CD14-positive monocyte (primary cell): ENCODE data around the gene MERTK. TPM values are rescaled to one million over a fixed set of nuclear protein-coding genes. Genes with fewer than 3 reads are reported as not detected.

Source experiments
- DNase-seq, 3 donors: peaks; one replicate each; pipeline ENCODE4 v3.0.0-alpha.2; 2011 to 2022
- H2AFZ ChIP-seq: 2 replicates; pipeline ENCODE4 v1.6.0; 2012; ENCODE audit warnings: mild to moderate bottlenecking, low read depth, low read length, inconsistent platforms; ENCODE audit not compliant: insufficient read depth, poor library complexity, severe bottlenecking
- H3K27ac ChIP-seq, 2 donors: 1 replicate in 1 of 2; 2 replicates in 1 of 2; pipeline ENCODE4 v1.5.1; 2012 to 2013; ENCODE audit warnings: low read length in 2 of 2, control low read depth in 1 of 2, inconsistent platforms in 1 of 2, low read depth in 1 of 2, mild to moderate bottlenecking in 1 of 2
- H3K27me3 ChIP-seq, 2 donors: one replicate each; pipeline versions ENCODE4 v1.6.0 to v1.6.1; 2011 to 2013; ENCODE audit warnings: low read length in 2 of 2; ENCODE audit not compliant: control insufficient read depth in 2 of 2, insufficient read depth in 2 of 2
- H3K36me3 ChIP-seq, 2 donors: replicated peaks in 1 of 2; 1 replicate in 1 of 2; 2 replicates in 1 of 2; pipeline versions ENCODE4 v1.5.1 to v1.6.1; 2012 to 2013; ENCODE audit warnings: low read length in 2 of 2, control low read depth in 1 of 2, inconsistent platforms in 1 of 2, mild to moderate bottlenecking in 1 of 2; ENCODE audit not compliant: insufficient read depth in 2 of 2, control insufficient read depth in 1 of 2
- H3K4me1 ChIP-seq, 2 donors: 1 replicate in 1 of 2; 2 replicates in 1 of 2; pipeline versions ENCODE4 v1.5.1 to v1.6.1; 2012 to 2013; ENCODE audit warnings: low read length in 2 of 2, control low read depth in 1 of 2, inconsistent platforms in 1 of 2, mild to moderate bottlenecking in 1 of 2, moderate library complexity in 1 of 2; ENCODE audit not compliant: insufficient read depth in 2 of 2, control insufficient read depth in 1 of 2
- H3K4me2 ChIP-seq: replicated peaks from 2 replicates; pipeline ENCODE3; 2012; ENCODE audit warnings: low read length, moderate library complexity, mild to moderate bottlenecking; ENCODE audit not compliant: poor library complexity, severe bottlenecking; ENCODE audit errors: extremely low read depth
- H3K4me3 ChIP-seq, 3 experiments: fragments of 200-600 bp in 1 of 3; sonication (generic) in 1 of 3; replicated peaks in 1 of 3; 1 replicate in 2 of 3; 2 replicates in 1 of 3; pipeline ENCODE4 v1.5.1; 2011 to 2013; ENCODE audit warnings: low read length in 3 of 3, mild to moderate bottlenecking in 3 of 3, control low read depth in 2 of 3, low read depth in 2 of 3, inconsistent platforms in 1 of 3, moderate library complexity in 1 of 3
- H3K79me2 ChIP-seq: 2 replicates; pipeline ENCODE4 v1.6.0; 2012; ENCODE audit warnings: mild to moderate bottlenecking, control low read depth, inconsistent platforms, low read length, moderate library complexity; ENCODE audit not compliant: insufficient read depth
- H3K9ac ChIP-seq: 2 replicates; pipeline ENCODE4 v1.6.0; 2017; ENCODE audit warnings: low read length, mild to moderate bottlenecking; ENCODE audit not compliant: insufficient read depth, poor library complexity, severe bottlenecking
- H3K9me3 ChIP-seq, 2 donors: replicated peaks in 1 of 2; 1 replicate in 1 of 2; 2 replicates in 1 of 2; pipeline versions ENCODE4 v1.5.1 to v1.6.1; 2012 to 2013; ENCODE audit warnings: low read length in 2 of 2, control low read depth in 1 of 2; ENCODE audit not compliant: control insufficient read depth in 1 of 2, insufficient read depth in 1 of 2
- H4K20me1 ChIP-seq: 2 replicates; pipeline ENCODE4 v1.6.0; 2012; ENCODE audit warnings: mild to moderate bottlenecking, low read length, control low read depth, moderate library complexity; ENCODE audit not compliant: insufficient read depth
- H3K27ac Mint-ChIP-seq, 7 donors: one replicate each; pipeline ENCODE4 v1.8.0; 2020; ENCODE audit warnings: mild to moderate bottlenecking in 7 of 7, mixed read lengths in 7 of 7, moderate library complexity in 6 of 7, inconsistent platforms in 2 of 7
- H3K27me3 Mint-ChIP-seq, 3 donors: one replicate each; pipeline ENCODE4 v1.8.0; 2021 to 2022; ENCODE audit warnings: low read depth in 3 of 3, mild to moderate bottlenecking in 3 of 3, mixed read lengths in 3 of 3, moderate library complexity in 3 of 3, inconsistent platforms in 1 of 3
- H3K36me3 Mint-ChIP-seq, 2 donors: one replicate each; pipeline ENCODE4 v1.8.0; 2020; ENCODE audit warnings: mixed read lengths in 2 of 2, inconsistent platforms in 1 of 2, mild to moderate bottlenecking in 1 of 2
- H3K4me1 Mint-ChIP-seq: one replicate; pipeline ENCODE4 v1.8.0; 2020; ENCODE audit warnings: mild to moderate bottlenecking, mixed read lengths
- H3K4me3 Mint-ChIP-seq, 2 donors: one replicate each; pipeline ENCODE4 v1.8.0; 2020; ENCODE audit warnings: mild to moderate bottlenecking in 2 of 2, mixed read lengths in 2 of 2, moderate library complexity in 1 of 2
- H3K9me3 Mint-ChIP-seq, 7 donors: one replicate each; pipeline ENCODE4 v1.8.0; 2020 to 2022; ENCODE audit warnings: mixed read lengths in 7 of 7, mild to moderate bottlenecking in 6 of 7, moderate library complexity in 6 of 7, inconsistent platforms in 2 of 7
- CTCF ChIP-seq: fragments of 200-600 bp; IDR thresholded peaks from one replicate; pipeline ENCODE4 v1.8.0; 2022; ENCODE audit warnings: antibody characterized with exemption, mild to moderate bottlenecking
- WGBS: methylation state at CpG from one replicate; pipeline ENCODE4 v1.1.5; 2013; ENCODE audit warnings: missing lambda C conversion rate; ENCODE audit not compliant: insufficient coverage; 5-methylcytosine and 5-hydroxymethylcytosine counted together
- intact Hi-C, 2 donors: fragments of 100-400 bp; cut with micrococcal nuclease; formaldehyde crosslinking; loops; one replicate each; pipeline versions ENCODE4 v1.15.0 to v1.15.1; 2023
- polyA plus RNA-seq, 3 donors: library from polyadenylated mRNA; depleted of rRNA in 1 of 3; unstranded in 2 of 3; stranded (reverse) in 1 of 3; fragments of 300-500 nt in 2 of 3; fragments of >200 nt in 1 of 3; fragmentation: Illumina TruSeq in 2 of 3; gene quantifications; 1 replicate in 2 of 3; 2 replicates in 1 of 3; pipeline ENCODE4 v1.2.3, GENCODE V29; 2012 to 2021

Gene MERTK
- polyA plus RNA-seq, 3 donors = 4.1 to 17.0 (median 4.2) TPM

DNA sequence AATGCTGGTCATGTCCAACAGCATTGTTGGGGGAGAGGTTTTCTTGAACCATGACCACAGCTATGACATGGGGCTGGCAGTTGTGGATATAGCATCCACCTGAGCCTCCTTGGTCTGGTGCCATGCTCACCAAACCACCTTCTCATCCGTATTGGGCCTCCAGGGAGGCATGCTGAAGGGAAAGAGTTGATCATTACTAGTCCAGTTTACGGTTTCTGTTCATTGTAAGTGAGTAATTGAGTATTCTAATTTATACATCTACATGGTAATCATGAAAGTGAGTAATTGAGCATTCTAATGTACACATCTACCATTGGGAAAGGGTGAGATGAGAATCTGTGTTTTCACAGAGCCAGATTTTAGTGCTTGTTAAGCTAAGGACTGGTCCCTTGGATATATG is 163.4 kb downstream of the MERTK start:
- peaks cover 66 to 79% of the 10 kb centered on the region in 2 donors for H3K36me3 Mint-ChIP-seq
- H3K36me3 ChIP-seq = peaks cover 56 to 76% of the 10 kb centered on the region in 2 donors
- H3K9me3 Mint-ChIP-seq = peaks cover 0 to 2% (median 0%) of the 10 kb centered on the region in 7 donors
- H3K4me1 Mint-ChIP-seq = peaks cover 22% of the 10 kb centered on the region
- H3K4me3 ChIP-seq = no peak overlapping the region
- no peak for TF ChIP-seq CTCF
- no peak overlapping the region for H3K4me3 Mint-ChIP-seq
- peaks cover 5 to 6% of the 10 kb centered on the region in 2 donors for H3K4me1 ChIP-seq
- H3K27me3 ChIP-seq = no peaks in the 10 kb centered on the region
- DNase-seq = no peak
- H3K27ac Mint-ChIP-seq = no peak overlapping the region
- H3K9ac ChIP-seq = no peak overlapping the region
- H3K27me3 Mint-ChIP-seq = peaks cover 0 to 3% (median 0%) of the 10 kb centered on the region in 3 donors
- intact Hi-C loops = no loop called here
- H3K27ac ChIP-seq = no peak overlapping the region
- H4K20me1 ChIP-seq = peaks cover 65% of the 10 kb centered on the region
- H3K79me2 ChIP-seq = peaks cover 23% of the 10 kb centered on the region
- no peaks in the 10 kb centered on the region for H3K9me3 ChIP-seq
- H2AFZ ChIP-seq = no peak overlapping the region
- no CpG with 5 or more reads among the region's 2 CpGs for WGBS
- H3K4me2 ChIP-seq = no peak overlapping the region

DNA sequence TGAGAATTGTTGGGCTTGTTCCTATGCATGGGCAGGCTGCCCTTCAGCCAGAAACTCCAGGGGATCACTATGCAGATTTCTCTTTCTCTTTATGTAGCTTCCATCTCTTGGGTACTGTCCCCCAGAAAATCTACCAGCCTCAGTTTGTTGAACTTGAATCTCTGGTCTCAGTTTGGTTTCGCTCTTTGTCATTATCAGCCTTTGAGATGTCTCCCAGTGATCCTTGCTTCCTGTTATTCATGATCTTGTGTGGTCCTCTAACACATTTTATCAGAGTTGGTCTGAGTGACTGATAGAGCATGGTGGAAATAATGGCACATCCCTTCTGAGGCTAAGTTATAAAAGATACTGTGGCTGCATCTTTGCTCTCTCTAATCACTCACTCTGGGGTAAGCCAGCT is 164.5 kb downstream of the MERTK start:
- Histone ChIP-seq H3K79me2 (peaks cover 12% of the 10 kb centered on the region), H3K4me3 (no peak overlapping the region), H2AFZ (no peak overlapping the region), H3K9ac (no peak overlapping the region), H3K4me1 (no peaks in the 10 kb centered on the region), H3K36me3 (peaks cover 65 to 87% of the 10 kb centered on the region in 2 donors), H3K4me2 (no peak overlapping the region), H3K27ac (no peak overlapping the region), H4K20me1 (peaks cover 55% of the 10 kb centered on the region), H3K9me3 (no peaks in the 10 kb centered on the region), H3K27me3 (no peaks in the 10 kb centered on the region)
- H3K27ac Mint-ChIP-seq = peak overlapping the region in 1 of 7 donors; percentile 3
- H3K9me3 Mint-ChIP-seq = peaks cover 0 to 2% (median 0%) of the 10 kb centered on the region in 7 donors
- WGBS = no CpG with 5 or more reads among the region's 1 CpG
- H3K36me3 Mint-ChIP-seq = peaks cover 74 to 88% of the 10 kb centered on the region in 2 donors
- no peak overlapping the region for H3K4me3 Mint-ChIP-seq
- H3K27me3 Mint-ChIP-seq = peaks cover 0 to 2% (median 0%) of the 10 kb centered on the region in 3 donors
- DNase-seq = no peak
- no peak for TF ChIP-seq CTCF
- intact Hi-C loops = no loop called here
- H3K4me1 Mint-ChIP-seq = peaks cover 14% of the 10 kb centered on the region
